ENCODE measurements around the gene TGFBR3. TPM values are rescaled to one million over a fixed set of nuclear protein-coding genes. Genes with fewer than 3 reads are reported as not detected.

The TGFBR3 gene
- total and polyA plus RNA-seq, 2 of the 8 experiments (the other 6 are each of a cell fraction or from before 2014, with no cell fraction given) = 2.0 to 6.1 TPM

DNA sequence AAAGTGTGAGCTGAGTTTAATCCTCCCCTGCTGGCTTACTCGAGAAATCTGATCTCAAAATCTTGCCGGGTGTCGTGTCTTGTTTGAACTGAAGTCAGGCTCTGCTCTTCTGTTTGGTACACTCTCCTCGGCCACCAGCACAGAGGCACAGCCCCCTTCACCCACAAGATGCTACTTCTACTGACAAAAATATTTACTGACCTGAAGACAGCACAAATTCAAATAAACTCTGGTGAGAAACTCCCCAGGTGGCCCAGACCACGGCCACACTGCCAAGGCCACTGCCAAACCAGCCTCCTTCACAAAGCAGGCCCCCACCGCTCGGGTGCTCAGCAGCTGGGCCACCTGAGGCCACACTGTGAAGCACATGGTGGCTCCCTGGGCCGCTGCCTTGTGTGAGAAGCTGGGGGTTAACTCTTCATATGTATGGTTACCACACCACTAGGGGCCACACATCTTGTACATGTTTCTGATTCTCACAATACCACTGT lies 80.6 kb downstream of the TGFBR3 start (continued):
- TF ChIP-seq, protein P1, sequence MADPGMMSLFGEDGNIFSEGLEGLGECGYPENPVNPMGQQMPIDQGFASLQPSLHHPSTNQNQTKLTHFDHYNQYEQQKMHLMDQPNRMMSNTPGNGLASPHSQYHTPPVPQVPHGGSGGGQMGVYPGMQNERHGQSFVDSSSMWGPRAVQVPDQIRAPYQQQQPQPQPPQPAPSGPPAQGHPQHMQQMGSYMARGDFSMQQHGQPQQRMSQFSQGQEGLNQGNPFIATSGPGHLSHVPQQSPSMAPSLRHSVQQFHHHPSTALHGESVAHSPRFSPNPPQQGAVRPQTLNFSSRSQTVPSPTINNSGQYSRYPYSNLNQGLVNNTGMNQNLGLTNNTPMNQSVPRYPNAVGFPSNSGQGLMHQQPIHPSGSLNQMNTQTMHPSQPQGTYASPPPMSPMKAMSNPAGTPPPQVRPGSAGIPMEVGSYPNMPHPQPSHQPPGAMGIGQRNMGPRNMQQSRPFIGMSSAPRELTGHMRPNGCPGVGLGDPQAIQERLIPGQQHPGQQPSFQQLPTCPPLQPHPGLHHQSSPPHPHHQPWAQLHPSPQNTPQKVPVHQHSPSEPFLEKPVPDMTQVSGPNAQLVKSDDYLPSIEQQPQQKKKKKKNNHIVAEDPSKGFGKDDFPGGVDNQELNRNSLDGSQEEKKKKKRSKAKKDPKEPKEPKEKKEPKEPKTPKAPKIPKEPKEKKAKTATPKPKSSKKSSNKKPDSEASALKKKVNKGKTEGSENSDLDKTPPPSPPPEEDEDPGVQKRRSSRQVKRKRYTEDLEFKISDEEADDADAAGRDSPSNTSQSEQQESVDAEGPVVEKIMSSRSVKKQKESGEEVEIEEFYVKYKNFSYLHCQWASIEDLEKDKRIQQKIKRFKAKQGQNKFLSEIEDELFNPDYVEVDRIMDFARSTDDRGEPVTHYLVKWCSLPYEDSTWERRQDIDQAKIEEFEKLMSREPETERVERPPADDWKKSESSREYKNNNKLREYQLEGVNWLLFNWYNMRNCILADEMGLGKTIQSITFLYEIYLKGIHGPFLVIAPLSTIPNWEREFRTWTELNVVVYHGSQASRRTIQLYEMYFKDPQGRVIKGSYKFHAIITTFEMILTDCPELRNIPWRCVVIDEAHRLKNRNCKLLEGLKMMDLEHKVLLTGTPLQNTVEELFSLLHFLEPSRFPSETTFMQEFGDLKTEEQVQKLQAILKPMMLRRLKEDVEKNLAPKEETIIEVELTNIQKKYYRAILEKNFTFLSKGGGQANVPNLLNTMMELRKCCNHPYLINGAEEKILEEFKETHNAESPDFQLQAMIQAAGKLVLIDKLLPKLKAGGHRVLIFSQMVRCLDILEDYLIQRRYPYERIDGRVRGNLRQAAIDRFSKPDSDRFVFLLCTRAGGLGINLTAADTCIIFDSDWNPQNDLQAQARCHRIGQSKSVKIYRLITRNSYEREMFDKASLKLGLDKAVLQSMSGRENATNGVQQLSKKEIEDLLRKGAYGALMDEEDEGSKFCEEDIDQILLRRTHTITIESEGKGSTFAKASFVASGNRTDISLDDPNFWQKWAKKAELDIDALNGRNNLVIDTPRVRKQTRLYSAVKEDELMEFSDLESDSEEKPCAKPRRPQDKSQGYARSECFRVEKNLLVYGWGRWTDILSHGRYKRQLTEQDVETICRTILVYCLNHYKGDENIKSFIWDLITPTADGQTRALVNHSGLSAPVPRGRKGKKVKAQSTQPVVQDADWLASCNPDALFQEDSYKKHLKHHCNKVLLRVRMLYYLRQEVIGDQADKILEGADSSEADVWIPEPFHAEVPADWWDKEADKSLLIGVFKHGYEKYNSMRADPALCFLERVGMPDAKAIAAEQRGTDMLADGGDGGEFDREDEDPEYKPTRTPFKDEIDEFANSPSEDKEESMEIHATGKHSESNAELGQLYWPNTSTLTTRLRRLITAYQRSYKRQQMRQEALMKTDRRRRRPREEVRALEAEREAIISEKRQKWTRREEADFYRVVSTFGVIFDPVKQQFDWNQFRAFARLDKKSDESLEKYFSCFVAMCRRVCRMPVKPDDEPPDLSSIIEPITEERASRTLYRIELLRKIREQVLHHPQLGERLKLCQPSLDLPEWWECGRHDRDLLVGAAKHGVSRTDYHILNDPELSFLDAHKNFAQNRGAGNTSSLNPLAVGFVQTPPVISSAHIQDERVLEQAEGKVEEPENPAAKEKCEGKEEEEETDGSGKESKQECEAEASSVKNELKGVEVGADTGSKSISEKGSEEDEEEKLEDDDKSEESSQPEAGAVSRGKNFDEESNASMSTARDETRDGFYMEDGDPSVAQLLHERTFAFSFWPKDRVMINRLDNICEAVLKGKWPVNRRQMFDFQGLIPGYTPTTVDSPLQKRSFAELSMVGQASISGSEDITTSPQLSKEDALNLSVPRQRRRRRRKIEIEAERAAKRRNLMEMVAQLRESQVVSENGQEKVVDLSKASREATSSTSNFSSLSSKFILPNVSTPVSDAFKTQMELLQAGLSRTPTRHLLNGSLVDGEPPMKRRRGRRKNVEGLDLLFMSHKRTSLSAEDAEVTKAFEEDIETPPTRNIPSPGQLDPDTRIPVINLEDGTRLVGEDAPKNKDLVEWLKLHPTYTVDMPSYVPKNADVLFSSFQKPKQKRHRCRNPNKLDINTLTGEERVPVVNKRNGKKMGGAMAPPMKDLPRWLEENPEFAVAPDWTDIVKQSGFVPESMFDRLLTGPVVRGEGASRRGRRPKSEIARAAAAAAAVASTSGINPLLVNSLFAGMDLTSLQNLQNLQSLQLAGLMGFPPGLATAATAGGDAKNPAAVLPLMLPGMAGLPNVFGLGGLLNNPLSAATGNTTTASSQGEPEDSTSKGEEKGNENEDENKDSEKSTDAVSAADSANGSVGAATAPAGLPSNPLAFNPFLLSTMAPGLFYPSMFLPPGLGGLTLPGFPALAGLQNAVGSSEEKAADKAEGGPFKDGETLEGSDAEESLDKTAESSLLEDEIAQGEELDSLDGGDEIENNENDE (IDR thresholded peaks at IDR 0.05; ENCODE audit: insufficient replicate concordance, low read length) = no peak
- TF ChIP-seq KDM1A (IDR thresholded peaks at IDR 0.05; ENCODE audit: borderline replicate concordance, low read length) (no peak), TBP (IDR thresholded peaks at IDR 0.05; ENCODE audit: low read depth, low read length) (no peak), SIX5 (IDR thresholded peaks at IDR 0.05; ENCODE audit: low read depth, low read length) (no peak), CEBPB (IDR thresholded peaks at IDR 0.05; ENCODE audit: low read depth, low read length) (no peak), CHD1 (IDR thresholded peaks at IDR 0.05; ENCODE audit: low read depth, low read length) (no peak), SP1 (IDR thresholded peaks at IDR 0.05; ENCODE audit: low read depth, low read length) (no peak), EP300 (IDR thresholded peaks at IDR 0.05; ENCODE audit: borderline replicate concordance in 1 of 2, low read depth in 2 of 2, low read length in 2 of 2) (no peak), KDM4A (IDR thresholded peaks at IDR 0.05; ENCODE audit: low read depth, low read length, severe bottlenecking) (no peak), HDAC2 (IDR thresholded peaks at IDR 0.05; ENCODE audit: borderline replicate concordance in 1 of 2, low read depth in 2 of 2, low read length in 2 of 2) (no peak)
- TF ChIP-seq, protein P2, sequence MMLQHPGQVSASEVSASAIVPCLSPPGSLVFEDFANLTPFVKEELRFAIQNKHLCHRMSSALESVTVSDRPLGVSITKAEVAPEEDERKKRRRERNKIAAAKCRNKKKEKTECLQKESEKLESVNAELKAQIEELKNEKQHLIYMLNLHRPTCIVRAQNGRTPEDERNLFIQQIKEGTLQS (IDR thresholded peaks at IDR 0.05; ENCODE audit: insufficient read depth, low read depth, low read length) = no peak

Data from H1 (cell line).